Bone marrow (tissue), 2 donors: ENCODE measurements around the gene PTCHD1.

ENCODE experiments used
- DNase-seq, 2 donors: peaks; one replicate each; lab custom pipeline; 2025; lab: John Stamatoyannopoulos, UW

The PTCHD1 gene

GRCh38 chrX:23334848-23335599 is at the start of gene PTCHD1:
PTCHD1 (plus strand) TSS chrX:23334849; CDS start chrX:23334876, 27 bp downstream.
- DNase-seq: no peak

GRCh38 chrX:23286731-23287130 is 47.9 kb upstream of the PTCHD1 start:
- DNase-seq: no peak

- DNase-seq: no peak
These were observed 47.4 kb upstream of the PTCHD1 start for GRCh38 chrX:23287191-23287725.

- DNase-seq: no peak
These were observed 42.2 kb upstream of the PTCHD1 start for GRCh38 chrX:23292354-23292987.

GRCh38 chrX:23292988-23293651 is 41.5 kb upstream of the PTCHD1 start:
- DNase-seq: no peak

- DNase-seq: no peak
These were observed 29.8 kb upstream of the PTCHD1 start for GRCh38 chrX:23304881-23305280.

GRCh38 chrX:23311731-23312130 is 22.9 kb upstream of the PTCHD1 start:
- DNase-seq: no peak

- no peak for DNase-seq
These were observed 22.5 kb upstream of the PTCHD1 start for GRCh38 chrX:23312136-23312535.

- no peak for DNase-seq
These were observed 16.6 kb upstream of the PTCHD1 start for GRCh38 chrX:23317799-23318724.

- no peak for DNase-seq
These were observed 7.5 kb upstream of the PTCHD1 start for GRCh38 chrX:23327104-23327503.

- DNase-seq: no peak
These were observed 2.9 kb upstream of the PTCHD1 start for GRCh38 chrX:23331701-23332100.

- no peak for DNase-seq
These were observed 2.4 kb upstream of the PTCHD1 start for GRCh38 chrX:23332101-23332887.

GRCh38 chrX:23332888-23333821 is 1.5 kb upstream of the PTCHD1 start:
- no peak for DNase-seq

GRCh38 chrX:23333842-23334520 is 668 bp upstream of the PTCHD1 start:
- no peak for DNase-seq

GRCh38 chrX:23334521-23334847 is 165 bp upstream of the PTCHD1 start:
- no peak for DNase-seq

- no peak for DNase-seq
These were observed 3.7 kb downstream of the PTCHD1 start for GRCh38 chrX:23338334-23338733.

- no peak for DNase-seq
These were observed 6.8 kb downstream of the PTCHD1 start for GRCh38 chrX:23341452-23341851.

- no peak for DNase-seq
These were observed 9.7 kb downstream of the PTCHD1 start for GRCh38 chrX:23344238-23344903.

- no peak for DNase-seq
These were observed 10.2 kb downstream of the PTCHD1 start for GRCh38 chrX:23344904-23345271.
